ENCODE data around the gene CC2D1B. TPM values are rescaled to one million over a fixed set of nuclear protein-coding genes. Genes with fewer than 3 reads are reported as not detected.
A peak's percentile ranks its signal among the peaks of the same experiment; 100 is the strongest.

The CC2D1B gene
- total and polyA plus RNA-seq, 9 of the 15 experiments (the other 6 are each of a cell fraction or from before 2014, with no cell fraction given): 1.2 to 33.6 (median 25.5) TPM

- TF ChIP-seq ZBTB49 (CRISPR knock-in tag; IDR thresholded peaks at IDR 0.05; ENCODE audit: borderline replicate concordance) (no peak), CREB1 (IDR thresholded peaks at IDR 0.05) (peak; percentile 94), CREB1 (CRISPR knock-in tag; IDR thresholded peaks at IDR 0.05) (peak; percentile 81; the same call in 1 of the 2 replicates), ZNF57 (CRISPR knock-in tag; IDR thresholded peaks at IDR 0.05) (no peak), GTF2B (IDR thresholded peaks at IDR 0.05; ENCODE audit: extremely low read depth, insufficient read length) (no peak), TEAD2 (tag; IDR thresholded peaks at IDR 0.05) (no peak), HMGN3 (IDR thresholded peaks at IDR 0.05; ENCODE audit: borderline replicate concordance, extremely low read depth, insufficient read length, low read depth, low read length) (no peak), AFF1 (IDR thresholded peaks at IDR 0.05; ENCODE audit: low read depth in 1 of 2, partially characterized antibody in 2 of 2) (peak; percentile 28 to 51), MYC (IDR thresholded peaks at IDR 0.05; ENCODE audit: low read depth, low read length) (peak; percentile 65), MYC (CRISPR knock-in tag; IDR thresholded peaks at IDR 0.05; ENCODE audit: borderline replicate concordance, low read depth) (0 out of 2 replicates have a peak, but pooled peaks have one; percentile 16), ARID2 (IDR thresholded peaks at IDR 0.05) (no peak), SP2 (IDR thresholded peaks at IDR 0.05; ENCODE audit: extremely low read depth, low read depth, low read length, poor library complexity, severe bottlenecking) (no peak), ETV1 (tag; conservative IDR thresholded peaks at IDR 0.05; ENCODE audit: low read depth) (no peak; the same call in none of the 2 replicates), FOXP4 (CRISPR knock-in tag; IDR thresholded peaks at IDR 0.05; ENCODE audit: borderline replicate concordance) (0 out of 2 replicates have a peak, but pooled peaks have one; percentile 39), NKRF (IDR thresholded peaks at IDR 0.05; ENCODE audit: borderline replicate concordance) (no peak; the same call in 1 of the 2 replicates)
Observed at GRCh38 chr1:52403566-52404115, 37.6 kb upstream of the CC2D1B start (continued).
